Body of pancreas (tissue), 4 donors: ENCODE measurements around the gene FAM151A. TPM values are rescaled to one million over a fixed set of nuclear protein-coding genes. Genes with fewer than 3 reads are reported as not detected.
"Not testable (repeated sequence)": the region's sequence is repeated elsewhere in the genome, so short reads cannot be mapped to it uniquely, and the experiment has no call there.

Experiments used
- ATAC-seq: fragments of 150-250 bp; one replicate; pipeline ENCODE4 v1.9.1; 2016
- DNase-seq, 4 donors: peaks; one replicate each; pipeline ENCODE4 v3.0.0-alpha.2; 2019
- H3K27ac ChIP-seq, 4 donors: fragments of 200-600 bp; sonication (generic); 1 replicate in 3 of 4; 2 replicates in 1 of 4; pipeline versions ENCODE4 v1.5.1 to v1.6.1; 2016 to 2019; ENCODE audit warnings: mild to moderate bottlenecking in 1 of 4, mixed read lengths in 1 of 4, moderate library complexity in 1 of 4
- H3K27me3 ChIP-seq, 2 donors: fragments of 200-600 bp; sonication (generic); one replicate each; pipeline ENCODE4 v1.6.0; 2016; ENCODE audit warnings: mild to moderate bottlenecking in 1 of 2
- H3K36me3 ChIP-seq, 2 donors: fragments of 200-600 bp; sonication (generic); replicated peaks in 1 of 2; 2 replicates each; pipeline ENCODE4 v1.5.1; 2016; ENCODE audit warnings: low read depth in 2 of 2; ENCODE audit not compliant: insufficient read depth in 1 of 2
- H3K4me1 ChIP-seq: fragments of 200-600 bp; sonication (generic); one replicate; pipeline ENCODE4 v1.6.0; 2016
- H3K4me3 ChIP-seq, 2 donors: fragments of 200-600 bp; sonication (generic); 1 replicate in 1 of 2; 2 replicates in 1 of 2; pipeline ENCODE4 v1.5.1; 2016 to 2019
- H3K9me3 ChIP-seq, 3 donors: fragments of 200-600 bp; sonication (generic); 1 replicate in 2 of 3; 2 replicates in 1 of 3; pipeline ENCODE4 v1.5.1; 2016
- CTCF ChIP-seq, 7 experiments: fragments of 450-650 bp in 4 of 7; fragments of 200-600 bp in 3 of 7; sonication (generic) in 3 of 7; IDR thresholded peaks; one replicate each; pipeline ENCODE4 v1.5.1; 2016 to 2019; ENCODE audit warnings: antibody characterized with exemption in 7 of 7
- POLR2A ChIP-seq, 3 donors: fragments of 450-650 bp; IDR thresholded peaks; one replicate each; pipeline ENCODE4 v1.6.1; 2016; ENCODE audit warnings: antibody characterized with exemption in 3 of 3, mild to moderate bottlenecking in 2 of 3
- WGBS, 2 donors: methylation state at CpG; one replicate each; pipeline ENCODE4 v1.1.5; 2017; 5-methylcytosine and 5-hydroxymethylcytosine counted together
- intact Hi-C: fragments of 100-400 bp; cut with DNase I; formaldehyde crosslinking; loops from one replicate; pipeline ENCODE4 v1.15.1; 2023
- total RNA-seq, 2 donors: library from RNA; depleted of rRNA; stranded (reverse); fragments of >200 nt; gene quantifications; one replicate each; pipeline ENCODE4 v1.1.0, GENCODE V29; 2016

FAM151A gene
- total RNA-seq, 2 donors from 2014 or later, result not detected

GRCh38 chr1:54640361-54640760 lies 17.0 kb upstream of the FAM151A start:
- no peak overlapping the region for H3K4me3 ChIP-seq
- H3K4me1 ChIP-seq, result no peaks in the 10 kb centered on the region
- no peak for TF ChIP-seq CTCF (IDR thresholded peaks at IDR 0.05)
- TF ChIP-seq POLR2A (IDR thresholded peaks at IDR 0.05), result no peak
- H3K27ac ChIP-seq, result no peak overlapping the region
- WGBS, 2 donors, result 57 to 64% methylated on average over 4 of the region's 4 CpGs
- H3K9me3 ChIP-seq, result no peaks in the 10 kb centered on the region
- DNase-seq (no peak), ATAC-seq (no peak)
- no peaks in the 10 kb centered on the region for H3K27me3 ChIP-seq
- no peaks in the 10 kb centered on the region for H3K36me3 ChIP-seq
- intact Hi-C loops, result no loop called here

DNA sequence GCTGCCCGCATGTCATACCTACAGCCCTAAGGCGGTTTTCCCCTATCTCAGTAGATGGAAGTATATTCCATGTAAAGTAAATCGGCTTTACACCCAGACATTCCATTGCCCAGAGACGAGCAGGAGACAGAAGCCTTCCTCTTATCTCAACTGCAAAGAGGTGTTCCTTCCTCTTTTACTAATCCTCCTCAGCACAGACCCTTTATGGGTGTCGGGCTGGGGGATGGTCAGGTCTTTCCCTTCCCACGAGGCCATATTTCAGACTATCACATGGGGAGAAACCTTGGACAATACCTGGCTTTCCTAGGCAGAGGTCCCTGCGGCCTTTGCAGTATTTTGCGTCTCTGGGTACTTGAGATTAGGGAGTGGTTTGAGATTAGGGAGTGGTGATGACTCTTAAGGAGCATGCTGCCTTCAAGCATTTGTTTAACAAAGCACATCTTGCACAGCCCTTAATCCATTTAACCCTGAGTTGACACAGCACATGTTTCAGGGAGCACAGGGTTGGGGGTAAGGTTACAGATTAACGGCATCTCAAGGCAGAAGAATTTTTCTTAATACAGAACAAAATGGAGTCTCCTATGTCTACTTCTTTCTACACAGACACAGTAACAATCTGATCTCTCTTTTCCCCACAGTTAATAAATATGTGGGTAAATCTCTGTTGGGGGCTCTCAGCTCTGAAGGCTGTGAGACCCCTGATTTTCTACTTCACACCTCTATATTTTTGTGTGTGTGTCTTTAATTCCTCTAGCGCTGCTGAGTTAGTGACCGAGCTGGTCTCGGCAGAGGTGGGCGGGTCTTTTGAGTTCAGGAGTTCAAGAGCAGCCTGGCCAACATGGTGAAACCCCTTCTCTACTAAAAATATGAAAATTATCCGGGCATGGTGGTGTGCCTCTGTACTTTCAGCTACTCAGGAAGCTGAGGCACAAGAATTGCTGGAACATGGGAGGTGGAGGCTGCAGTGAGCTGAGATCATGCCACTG lies 13.4 kb upstream of the FAM151A start:
- H3K9me3 ChIP-seq, intact Hi-C loops, DNase-seq, H3K4me3 ChIP-seq, H3K27ac ChIP-seq, H3K4me1 ChIP-seq, ATAC-seq, H3K27me3 ChIP-seq, H3K36me3 ChIP-seq: not testable (repeated sequence)
- WGBS, 2 donors, result 63 to 83% methylated on average over 14 of the region's 14 CpGs

- WGBS, 2 donors, result 86 to 89% methylated on average over 7 of the region's 7 CpGs
- H3K27me3 ChIP-seq, DNase-seq, ATAC-seq, H3K36me3 ChIP-seq, H3K9me3 ChIP-seq, H3K4me1 ChIP-seq, H3K4me3 ChIP-seq, H3K27ac ChIP-seq, intact Hi-C loops: not testable (repeated sequence)
Measured at GRCh38 chr1:54635804-54636203, 12.5 kb upstream of the FAM151A start.

DNA sequence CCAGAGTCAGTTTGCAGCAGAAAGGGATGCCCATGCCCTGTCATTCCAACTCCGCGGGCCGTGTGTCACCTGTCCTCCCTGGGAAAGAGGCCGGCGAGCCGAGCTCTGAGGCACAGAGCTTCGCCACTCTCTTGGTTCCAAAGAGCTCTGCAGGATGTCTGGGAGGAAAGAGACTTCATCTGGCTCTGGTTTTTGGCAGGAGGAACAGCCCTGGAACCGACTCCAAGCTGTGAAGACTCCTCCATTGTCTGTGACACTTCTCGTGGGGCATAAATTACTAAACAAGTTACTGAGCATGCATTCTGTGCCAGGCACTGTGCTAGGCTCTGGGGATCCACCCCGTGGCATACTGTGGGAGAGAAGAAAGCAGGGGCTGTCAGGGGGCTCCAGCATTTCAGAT lies 3.9 kb upstream of the FAM151A start:
- ATAC-seq, result no peak
- no peaks in the 10 kb centered on the region for H3K27me3 ChIP-seq
- WGBS, 2 donors, result 78 to 80% methylated on average over 2 to 10 of the region's 10 CpGs
- no peaks in the 10 kb centered on the region for H3K4me1 ChIP-seq
- intact Hi-C loops, result no loop called here
- no peak overlapping the region for H3K27ac ChIP-seq
- no peaks in the 10 kb centered on the region for H3K36me3 ChIP-seq
- no peak for DNase-seq
- no peak for TF ChIP-seq POLR2A (IDR thresholded peaks at IDR 0.05)
- TF ChIP-seq CTCF (IDR thresholded peaks at IDR 0.05), result no peak
- no peak overlapping the region for H3K4me3 ChIP-seq
- no peaks in the 10 kb centered on the region for H3K9me3 ChIP-seq

DNA sequence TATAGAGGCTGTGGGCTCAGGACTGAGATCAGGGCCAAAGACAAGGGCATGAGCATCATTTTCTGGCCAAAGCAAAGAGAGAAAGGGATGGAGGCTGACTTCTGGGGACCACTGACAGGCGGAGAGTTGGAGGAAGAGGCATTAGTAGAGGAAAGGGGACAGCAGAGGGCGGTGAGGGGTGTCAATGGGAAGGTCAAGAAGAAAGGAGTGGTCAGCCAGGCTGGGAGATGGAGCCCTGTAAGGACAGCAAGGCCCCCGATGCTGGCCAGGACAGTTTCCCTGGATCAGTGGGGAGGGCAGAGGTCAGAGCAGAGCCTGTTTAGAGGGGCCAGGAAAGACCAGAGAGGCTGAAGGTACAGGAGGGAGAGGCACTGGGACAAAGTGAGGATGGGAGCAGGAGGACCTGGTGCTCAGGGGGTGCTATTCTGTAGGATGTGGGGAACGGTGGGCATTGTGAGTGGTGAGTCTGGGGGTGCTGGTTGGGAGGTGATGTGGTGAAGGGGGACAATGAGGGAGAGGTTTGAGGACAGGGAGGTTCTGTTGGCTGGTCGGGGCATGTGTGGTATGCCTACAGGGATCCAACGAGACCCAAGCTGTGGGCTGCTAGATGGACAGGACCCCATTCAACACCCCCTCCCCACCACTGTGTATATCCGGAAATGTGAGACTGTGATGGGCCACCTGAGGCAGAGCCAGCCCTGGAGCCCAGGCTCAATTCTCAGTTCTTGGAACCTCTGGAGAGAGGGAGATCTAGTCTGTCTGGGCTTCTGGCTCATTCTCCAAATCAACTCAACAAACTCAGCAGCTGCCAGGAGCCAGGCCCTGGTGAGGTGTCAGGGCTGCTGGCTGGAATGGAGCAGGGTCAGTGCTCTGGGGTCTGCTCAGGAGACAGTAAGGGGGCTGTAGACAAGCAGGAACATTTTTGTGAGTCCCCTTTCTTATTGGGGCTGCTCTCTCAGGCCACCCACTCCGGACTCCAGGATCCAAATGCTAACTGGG lies 1.4 kb upstream of the FAM151A start:
- intact Hi-C loops, result no loop called here
- TF ChIP-seq CTCF (IDR thresholded peaks at IDR 0.05) (no peak), POLR2A (IDR thresholded peaks at IDR 0.05) (no peak)
- DNase-seq (no peak), ATAC-seq (no peak)
- no peaks in the 10 kb centered on the region for H3K27me3 ChIP-seq
- no peak overlapping the region for H3K27ac ChIP-seq
- H3K9me3 ChIP-seq, result no peaks in the 10 kb centered on the region
- no peak overlapping the region for H3K4me3 ChIP-seq
- WGBS, 2 donors, result 70 to 73% methylated on average over 7 to 8 of the region's 8 CpGs
- H3K36me3 ChIP-seq, result no peaks in the 10 kb centered on the region
- H3K4me1 ChIP-seq, result no peaks in the 10 kb centered on the region
